Bronchial epithelial cell (primary cell): ENCODE results near the gene CHSY3. TPM values are rescaled to one million over a fixed set of nuclear protein-coding genes. Genes with fewer than 3 reads are reported as not detected.

Source experiments
- DNase-seq: peaks from one replicate; pipeline ENCODE4 v3.0.0-alpha.2; 2010; ENCODE audit warnings: low read depth
- FAIRE-seq: peaks from 2 replicates; lab custom pipeline; 2011; peaks lifted over from hg19 to GRCh38; lab: Jason Lieb, UNC
- H3K27me3 ChIP-seq: 2 replicates; pipeline ENCODE4 v1.5.1; 2011; ENCODE audit warnings: low read length; ENCODE audit not compliant: control insufficient read depth, insufficient read depth
- H3K36me3 ChIP-seq: 2 replicates; pipeline ENCODE4 v1.5.1; 2011; ENCODE audit warnings: low read length; ENCODE audit not compliant: control insufficient read depth, insufficient read depth
- H3K4me3 ChIP-seq: 2 replicates; pipeline ENCODE4 v1.5.1; 2011; ENCODE audit warnings: mild to moderate bottlenecking, low read depth, low read length, control low read depth
- CTCF ChIP-seq: IDR thresholded peaks from 2 replicates; pipeline ENCODE4 v1.5.1; 2011; ENCODE audit warnings: mild to moderate bottlenecking, moderate library complexity, low read length, control low read depth, inconsistent platforms; ENCODE audit not compliant: insufficient read depth, severe bottlenecking
- total RNA-seq: library from RNA; depleted of rRNA; stranded (reverse); fragments of >200 nt; gene quantifications from 2 replicates; pipeline ENCODE4 v1.2.1, GENCODE V29; 2014

CHSY3 gene
- total RNA-seq, 1 donor from 2014 or later, result 0.26 TPM

- Histone ChIP-seq H3K4me3 (no peak overlapping the region), H3K36me3 (no peaks in the 10 kb centered on the region), H3K27me3 (no peaks in the 10 kb centered on the region)
- no peak for TF ChIP-seq CTCF
- DNase-seq, result no peak
- FAIRE-seq, result no peak
These were observed 68.3 kb downstream of the CHSY3 start for GRCh38 chr5:129972465-129973141.

GRCh38 chr5:129973716-129974426, 69.6 kb downstream of the CHSY3 start:
- TF ChIP-seq CTCF, result no peak
- no peak for FAIRE-seq
- no peaks in the 10 kb centered on the region for H3K27me3 ChIP-seq
- no peaks in the 10 kb centered on the region for H3K36me3 ChIP-seq
- H3K4me3 ChIP-seq, result no peak overlapping the region
- DNase-seq, result peak; percentile 8

- Histone ChIP-seq H3K27me3 (no peaks in the 10 kb centered on the region), H3K4me3 (no peak overlapping the region), H3K36me3 (no peaks in the 10 kb centered on the region)
- no peak for DNase-seq
- no peak for FAIRE-seq
- no peak for TF ChIP-seq CTCF
These were observed 73.5 kb downstream of the CHSY3 start for GRCh38 chr5:129977810-129978209.

- H3K36me3 ChIP-seq, result no peaks in the 10 kb centered on the region
- FAIRE-seq (no peak), DNase-seq (no peak)
- no peak overlapping the region for H3K4me3 ChIP-seq
- H3K27me3 ChIP-seq, result no peaks in the 10 kb centered on the region
- no peak for TF ChIP-seq CTCF
These were observed 74.0 kb downstream of the CHSY3 start for GRCh38 chr5:129978270-129978669.

GRCh38 chr5:129988453-129988852, 84.2 kb downstream of the CHSY3 start:
- Histone ChIP-seq H3K36me3 (no peaks in the 10 kb centered on the region), H3K27me3 (no peaks in the 10 kb centered on the region), H3K4me3 (no peak overlapping the region)
- TF ChIP-seq CTCF, result no peak
- no peak for FAIRE-seq
- DNase-seq, result no peak

- no peak for FAIRE-seq
- no peak for TF ChIP-seq CTCF
- no peaks in the 10 kb centered on the region for H3K36me3 ChIP-seq
- no peak for DNase-seq
- H3K4me3 ChIP-seq, result no peak overlapping the region
- no peaks in the 10 kb centered on the region for H3K27me3 ChIP-seq
These were observed 87.5 kb downstream of the CHSY3 start for GRCh38 chr5:129991780-129992179.
